NCI-H345 treated with DMSO at 0.1 percent for 48 hours (cell line): Measurements from ENCODE around the gene SDSL.

Experiments
- DNase-seq: peaks from one replicate; lab custom pipeline; 2025; ENCODE audit not compliant: unreplicated experiment; lab: John Stamatoyannopoulos, UW

Gene SDSL

DNA sequence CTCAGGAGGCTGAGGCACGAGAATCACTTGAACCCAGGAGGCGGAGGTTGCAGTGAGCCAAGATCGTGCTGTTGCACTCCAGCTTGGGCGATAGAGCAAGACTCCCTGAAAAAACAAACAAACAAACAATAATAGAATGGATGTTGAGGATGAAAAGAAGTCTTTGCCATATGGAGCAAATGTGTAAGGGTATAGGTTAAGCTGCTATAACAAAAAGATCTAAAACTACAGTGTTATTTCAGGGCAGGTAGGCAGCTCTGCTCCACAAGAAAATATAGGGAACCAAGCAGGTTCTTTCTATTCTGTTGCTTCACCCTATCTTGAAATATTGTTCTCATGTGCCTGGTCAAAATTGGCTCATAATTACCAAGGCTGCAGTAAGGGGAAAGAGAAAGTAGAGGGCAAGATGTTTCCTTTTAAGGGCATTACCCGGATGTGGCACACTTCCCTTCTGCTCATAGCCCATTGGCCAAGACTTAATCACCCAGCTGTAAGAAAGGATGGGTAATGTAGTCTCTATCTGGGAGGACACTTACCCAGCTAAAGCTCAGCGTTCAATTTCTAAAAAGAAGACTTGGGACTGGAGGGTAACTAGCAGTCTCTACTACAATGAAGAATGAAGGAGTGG is 23.5 kb downstream of the SDSL start:
- DNase-seq: no peak

DNA sequence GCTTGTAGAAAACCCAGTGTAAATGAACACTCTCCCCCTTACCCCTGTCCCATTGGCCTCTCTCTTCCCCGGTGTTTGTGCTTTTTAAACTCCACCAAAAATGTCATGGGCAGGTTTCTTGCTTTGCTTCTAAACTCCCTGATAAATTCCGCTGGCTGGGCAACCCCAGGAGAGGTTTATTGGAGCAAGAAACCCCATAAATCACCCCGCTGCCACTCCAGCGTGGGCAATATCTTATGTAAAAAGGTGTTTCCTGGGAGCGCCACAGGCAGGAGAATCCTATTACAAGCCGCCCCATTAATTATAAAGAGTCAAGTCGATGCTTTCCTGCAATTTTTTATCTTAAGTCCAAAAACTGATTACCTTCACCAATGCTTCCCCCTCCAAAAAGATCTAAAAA is 26.7 kb downstream of the SDSL start:
- DNase-seq: no peak

DNA sequence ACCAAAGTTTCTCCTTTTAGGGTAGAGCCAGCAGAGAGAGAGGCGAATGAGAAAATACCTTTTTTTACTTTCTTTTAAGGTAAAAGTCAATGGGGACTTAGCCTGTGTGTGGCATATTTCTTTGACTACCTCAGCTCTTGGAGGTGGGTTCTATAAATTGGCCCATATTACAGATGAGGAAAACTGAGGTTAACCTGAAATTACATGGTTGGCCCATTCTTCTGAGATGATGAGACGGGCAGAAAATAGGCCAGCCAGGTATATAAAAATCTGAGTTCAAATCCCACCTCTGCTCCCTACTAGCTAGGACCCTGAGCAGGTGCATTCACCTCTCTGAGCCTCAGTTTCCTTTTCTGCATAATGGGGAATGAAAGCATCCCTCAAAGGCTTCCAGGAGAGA is 27.1 kb downstream of the SDSL start:
- DNase-seq: no peak

DNA sequence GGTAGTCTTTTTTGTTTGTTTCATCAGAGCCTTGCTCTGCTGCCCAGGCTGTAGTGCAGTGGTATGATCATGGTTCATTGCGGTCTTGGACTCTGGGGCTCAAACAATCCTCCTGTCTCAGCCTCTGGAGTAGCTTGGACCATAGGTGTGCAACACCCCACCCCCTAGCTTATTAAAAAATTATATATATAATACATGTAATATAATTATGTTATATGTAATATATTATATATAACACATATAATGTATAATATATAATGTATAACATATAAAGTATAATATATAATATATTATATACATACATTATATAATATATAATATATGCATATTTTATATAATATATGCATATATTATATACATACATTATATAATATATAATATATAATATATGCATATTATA is 27.7 kb downstream of the SDSL start:
- no peak for DNase-seq

DNA sequence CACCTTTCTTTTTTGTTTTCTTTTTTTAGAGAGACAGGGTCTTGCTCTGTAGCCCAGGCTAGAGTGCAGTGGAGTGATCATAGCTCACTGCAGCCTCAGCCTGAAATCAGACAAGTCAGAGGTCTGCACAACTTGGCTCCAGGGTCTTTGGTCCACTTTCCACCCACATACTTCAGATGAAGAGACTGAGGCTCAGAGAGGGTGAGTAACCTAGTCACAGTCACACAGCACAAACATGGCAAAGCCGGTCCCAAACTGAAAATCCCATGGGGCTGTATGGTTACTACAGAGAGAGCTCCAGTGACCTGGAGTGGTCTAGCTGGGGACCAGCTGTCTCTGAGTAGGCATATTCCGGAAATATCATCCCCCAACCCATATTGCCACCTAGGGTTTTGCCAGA is 30.3 kb downstream of the SDSL start:
- DNase-seq: no peak

DNA sequence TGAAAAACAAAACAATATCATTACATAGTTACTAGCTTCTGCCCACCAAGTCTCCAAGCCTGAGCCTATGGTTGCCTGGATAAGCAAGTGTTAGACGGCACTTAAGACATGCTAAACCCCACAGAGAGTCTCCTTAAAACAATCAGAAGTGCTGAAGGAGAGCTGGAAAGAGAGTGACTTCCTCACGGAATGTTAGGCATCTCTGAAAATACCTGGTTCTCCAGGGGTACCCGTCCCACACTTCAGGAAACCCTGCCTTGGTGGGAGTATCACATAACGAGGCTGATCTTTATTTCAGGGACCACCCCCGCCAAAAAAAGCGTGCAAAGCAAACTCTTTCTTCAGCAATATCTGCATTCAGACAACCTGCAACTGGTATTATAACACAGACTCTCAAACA is 31.1 kb downstream of the SDSL start:
- no peak for DNase-seq

DNA sequence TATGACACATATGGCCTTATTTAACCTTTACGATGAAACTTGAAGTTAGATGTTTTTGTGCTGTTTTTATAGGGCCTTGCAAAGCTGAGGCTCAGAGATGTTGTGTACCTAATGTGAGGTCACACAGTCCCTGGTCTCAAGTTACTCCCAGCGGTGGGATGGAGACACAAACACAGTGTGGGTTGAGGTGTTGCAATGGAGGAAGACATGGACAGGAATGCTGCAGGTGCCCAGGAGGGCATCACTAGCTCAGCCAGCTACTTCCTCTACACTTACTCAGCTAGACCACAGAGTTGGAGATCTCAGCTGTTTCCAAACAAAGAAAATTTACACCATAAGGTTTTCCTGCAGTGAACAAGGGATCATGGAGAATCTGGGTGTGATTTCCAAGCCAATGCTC is 34.0 kb downstream of the SDSL start:
- DNase-seq: no peak

DNA sequence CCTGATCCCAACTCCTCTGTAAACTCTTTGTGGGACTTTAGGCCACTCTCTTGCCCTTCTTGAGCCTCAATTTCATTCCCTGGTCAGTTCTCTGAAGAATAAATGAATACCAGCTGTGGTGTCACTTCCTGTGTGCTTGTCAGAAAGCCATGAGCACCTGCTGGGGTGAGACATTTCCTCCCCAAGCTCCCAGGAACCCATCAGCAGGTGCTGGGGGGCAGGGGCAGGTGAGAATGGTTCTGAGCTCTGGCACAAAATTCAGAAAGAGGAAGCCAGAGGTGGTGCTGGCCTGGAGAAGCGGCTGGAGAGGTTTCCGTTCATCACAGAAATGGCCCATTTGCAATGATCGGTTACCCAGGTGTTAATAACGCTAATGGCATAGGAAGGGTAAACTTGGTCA is 34.6 kb downstream of the SDSL start:
- DNase-seq: no peak

DNA sequence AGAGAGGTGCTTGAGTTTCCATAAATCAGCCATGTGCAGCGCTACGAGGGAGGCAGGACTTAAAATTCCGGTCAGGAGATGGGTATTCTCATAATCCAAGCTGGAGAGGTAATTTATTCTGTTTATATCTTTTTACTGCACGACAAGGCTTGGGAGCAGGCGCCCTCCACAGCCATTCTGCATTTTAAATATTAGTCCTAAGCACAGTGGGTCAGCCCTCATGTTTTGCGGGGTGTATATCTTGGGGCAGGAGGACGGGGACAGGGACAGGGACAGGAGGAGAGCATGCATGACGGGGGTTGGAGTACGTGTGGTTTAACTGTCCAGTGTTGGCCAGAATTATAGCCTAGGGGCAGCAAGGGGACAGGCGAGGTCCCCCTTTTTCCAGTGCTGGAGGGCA is 35.0 kb downstream of the SDSL start:
- DNase-seq: no peak

DNA sequence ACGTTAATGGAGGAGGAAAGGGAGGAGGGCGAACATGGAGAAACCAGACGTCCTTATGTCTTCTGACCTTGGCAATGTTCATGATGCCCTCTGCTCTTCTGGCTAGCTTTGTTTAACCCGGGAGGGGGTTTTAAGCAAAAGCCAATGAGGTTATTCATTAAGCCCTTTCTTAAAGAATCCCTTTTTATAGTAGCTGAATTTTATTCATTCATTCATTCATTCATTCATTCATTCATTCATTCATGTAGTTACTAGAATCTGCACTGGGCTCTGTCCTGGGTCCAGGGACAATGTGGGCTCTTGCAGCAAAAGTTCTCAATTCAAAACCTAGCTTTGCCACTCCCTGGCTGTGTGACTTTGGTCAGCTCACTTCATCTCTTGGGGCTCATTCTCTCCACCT is 35.5 kb downstream of the SDSL start:
- no peak for DNase-seq

DNA sequence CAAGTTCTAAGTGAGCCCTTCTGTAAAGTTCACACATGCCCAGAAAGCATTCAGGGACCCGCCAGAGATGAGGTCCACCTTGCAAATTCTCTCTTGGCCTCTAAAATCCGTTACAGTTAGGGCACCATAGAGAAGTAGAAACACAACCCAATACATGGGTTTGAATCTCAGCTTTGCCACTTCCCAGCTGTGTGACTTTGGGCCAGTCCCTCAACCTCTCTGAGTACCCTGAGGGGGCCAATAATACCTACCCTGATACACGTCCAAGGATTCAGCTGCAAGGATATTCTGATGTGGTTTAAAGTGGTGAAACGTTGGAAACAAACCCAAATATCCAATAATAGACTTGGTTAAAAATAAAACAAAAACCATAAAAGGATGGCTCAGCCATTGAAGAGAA is 37.8 kb downstream of the SDSL start:
- no peak for DNase-seq

DNA sequence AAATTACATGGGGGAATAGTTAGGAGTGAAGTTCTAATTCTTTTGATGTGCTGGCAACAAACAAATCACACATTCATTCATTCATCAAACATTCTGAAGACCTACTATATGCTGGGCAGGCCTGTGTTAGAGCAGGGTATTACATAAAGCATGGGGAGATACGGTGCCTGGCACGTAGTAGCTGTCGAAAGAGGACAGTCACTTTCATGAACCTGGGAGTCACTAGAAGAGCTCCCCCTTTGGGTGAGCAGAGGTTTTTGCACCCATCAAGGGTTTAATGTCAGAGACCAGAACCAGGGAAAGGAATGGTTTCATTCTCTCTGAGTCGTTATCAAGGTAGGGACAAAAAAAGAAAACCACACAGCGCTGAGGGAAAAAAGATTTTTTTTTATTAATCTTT is 39.5 kb downstream of the SDSL start:
- DNase-seq: no peak

DNA sequence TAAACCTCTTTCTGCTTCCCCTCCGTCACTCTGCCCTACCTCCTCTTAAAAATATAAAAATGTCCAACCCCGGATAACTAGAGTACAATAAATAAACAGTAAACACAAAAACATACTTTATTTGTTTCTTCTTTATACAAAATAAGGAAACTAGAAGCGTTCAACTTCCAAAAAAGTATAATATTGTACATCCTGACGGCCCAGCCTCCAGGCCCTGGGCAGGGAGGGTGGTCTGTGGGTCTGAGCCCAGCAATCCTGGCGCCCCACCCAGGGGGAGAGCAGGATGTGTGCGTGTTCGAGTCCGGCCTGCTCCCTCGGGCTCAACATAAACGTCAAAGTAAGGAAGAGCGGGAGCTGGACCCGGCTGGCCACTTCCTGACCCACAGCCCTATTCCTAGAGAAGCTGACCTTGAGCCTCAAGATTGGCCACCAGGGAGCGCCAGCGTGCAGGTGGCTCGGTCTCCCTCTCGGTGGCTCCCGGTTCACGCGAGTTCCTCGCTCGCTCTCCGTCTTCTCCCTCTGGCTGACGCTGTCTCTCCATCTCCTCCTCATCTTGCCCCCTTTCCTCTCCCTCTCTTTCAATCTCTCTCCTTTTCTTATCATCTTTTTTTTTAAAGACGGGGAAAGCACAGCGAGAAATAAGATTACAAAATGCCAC is 40.1 kb downstream of the SDSL start:
- DNase-seq: peak; percentile 37

DNA sequence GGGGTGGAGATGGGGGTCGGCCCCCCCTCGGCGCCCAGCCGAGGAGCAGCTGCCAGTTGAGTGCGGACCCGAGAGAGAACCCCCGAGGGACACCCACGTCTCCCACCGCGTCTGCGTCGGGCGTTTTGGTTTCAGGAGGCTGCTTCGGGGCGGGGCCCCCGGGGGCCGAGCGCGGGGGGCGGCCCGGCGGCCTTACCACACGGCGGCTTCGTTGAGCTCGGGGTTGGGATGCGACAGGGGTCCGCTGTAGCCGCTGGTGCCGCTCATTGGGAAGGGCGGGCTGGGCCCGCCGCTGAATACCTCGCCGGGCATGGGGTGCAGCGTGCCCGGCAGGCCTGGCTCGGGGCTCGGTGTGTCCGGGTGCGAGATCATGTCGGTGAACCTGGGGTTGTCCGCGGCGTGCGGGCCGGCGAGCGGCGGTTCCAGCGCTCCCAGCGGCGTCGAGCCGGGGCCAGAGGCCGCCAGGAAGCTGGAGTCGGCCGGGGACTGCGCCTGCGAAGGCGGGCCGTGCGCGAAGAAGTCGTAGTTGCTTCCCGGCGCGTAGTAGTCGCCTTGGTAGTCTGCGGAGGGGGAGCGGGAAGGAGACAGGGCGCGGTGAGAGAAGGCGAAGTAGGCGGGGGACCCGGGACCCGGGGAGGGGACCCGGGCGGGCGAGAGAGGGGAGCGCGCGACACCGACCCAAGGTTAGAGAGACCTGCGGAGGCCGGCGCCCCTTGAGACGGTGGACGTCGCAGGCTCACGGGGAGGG is 41.0 kb downstream of the SDSL start:
- no peak for DNase-seq

DNA sequence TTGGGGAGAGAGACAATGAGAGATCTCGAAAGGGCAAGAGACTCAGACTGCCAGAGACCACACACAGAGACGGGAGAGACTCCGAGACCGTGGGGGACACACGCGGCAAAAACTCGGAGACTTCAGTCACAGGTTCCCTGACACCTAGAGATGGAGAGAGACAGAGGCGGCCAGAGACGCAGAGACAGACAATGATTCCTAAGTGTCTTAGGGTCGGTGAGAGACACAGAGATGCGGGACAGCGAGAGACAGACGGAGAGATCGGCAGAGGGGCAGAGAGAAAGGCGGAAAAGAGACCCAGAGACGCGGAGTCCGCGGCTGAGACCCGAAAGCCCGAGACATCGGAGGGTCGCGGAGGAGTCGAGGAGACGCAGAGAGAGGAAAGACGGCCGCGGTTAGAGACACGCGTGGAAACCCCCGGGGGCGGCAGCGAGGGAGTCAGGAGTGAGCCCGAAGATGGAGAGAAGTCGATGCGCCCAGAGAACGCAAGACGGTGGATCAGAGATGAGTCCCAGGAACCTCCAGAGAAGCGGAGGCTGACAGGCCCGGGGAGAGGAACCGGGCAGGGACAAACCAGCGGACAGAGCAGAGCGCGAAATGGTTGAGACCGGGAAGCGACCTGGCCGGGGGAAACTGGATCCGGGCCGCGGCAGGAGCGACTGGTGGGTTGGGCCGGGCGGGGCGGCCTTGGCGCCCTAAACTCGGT is 41.7 kb downstream of the SDSL start:
- no peak for DNase-seq

DNA sequence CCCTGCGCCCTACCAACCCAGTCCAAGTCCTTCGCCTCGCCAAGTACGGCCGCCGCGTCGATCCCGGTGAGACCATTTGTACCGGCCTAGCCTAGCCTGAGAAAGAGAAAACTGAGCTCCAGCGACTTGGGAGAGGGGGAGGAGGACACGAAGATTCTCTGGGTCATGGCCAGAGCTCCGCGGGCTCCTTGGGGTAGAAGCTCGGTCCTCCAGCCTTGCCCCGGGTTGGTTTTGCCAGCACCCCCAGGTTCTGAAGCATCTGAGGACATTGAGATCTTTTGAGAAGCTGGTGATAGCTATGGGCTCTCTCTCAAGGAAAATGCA is 42.2 kb downstream of the SDSL start:
- no peak for DNase-seq

DNA sequence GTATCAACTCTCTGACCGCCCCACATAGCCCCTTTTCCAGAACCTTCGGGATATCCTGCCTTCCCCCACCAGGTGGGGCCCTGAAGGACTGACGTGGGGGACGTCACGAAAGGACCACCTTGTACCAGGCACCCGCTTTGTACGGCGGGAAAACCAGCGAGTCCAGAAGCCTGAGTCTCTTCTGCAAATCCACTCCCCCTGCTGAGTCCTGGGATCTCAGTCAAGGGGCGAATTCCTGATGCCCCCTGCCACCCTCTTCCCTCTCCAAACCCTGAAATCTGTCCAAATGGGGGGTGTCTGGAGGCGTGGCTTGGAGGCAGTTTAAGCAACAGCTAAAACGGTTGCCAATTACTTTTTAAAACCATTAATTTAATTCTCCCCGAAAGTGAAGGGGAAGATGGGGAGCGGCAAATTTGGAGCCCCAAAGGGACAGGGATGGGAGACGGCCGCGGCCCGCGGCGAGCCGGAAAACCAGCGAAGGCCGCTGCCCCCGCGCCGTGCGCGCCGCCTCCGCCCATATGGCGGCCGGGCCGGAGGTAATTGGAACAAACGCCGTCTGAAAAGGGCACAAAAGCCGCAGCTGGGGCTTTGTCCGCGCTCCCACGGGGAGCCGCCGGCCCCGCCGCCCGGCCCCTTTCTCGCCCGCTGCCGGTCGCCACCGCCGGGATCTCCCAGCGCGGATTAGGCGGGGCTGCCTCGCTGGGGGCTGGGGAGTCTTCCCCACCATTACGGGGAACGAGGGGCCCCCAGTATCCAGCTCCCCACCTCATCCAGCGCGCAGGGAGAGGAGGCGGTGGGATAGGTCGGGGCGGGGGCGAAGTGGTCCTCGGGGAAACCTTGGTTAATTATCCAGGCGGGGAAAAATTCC is 42.9 kb downstream of the SDSL start:
- no peak for DNase-seq

DNA sequence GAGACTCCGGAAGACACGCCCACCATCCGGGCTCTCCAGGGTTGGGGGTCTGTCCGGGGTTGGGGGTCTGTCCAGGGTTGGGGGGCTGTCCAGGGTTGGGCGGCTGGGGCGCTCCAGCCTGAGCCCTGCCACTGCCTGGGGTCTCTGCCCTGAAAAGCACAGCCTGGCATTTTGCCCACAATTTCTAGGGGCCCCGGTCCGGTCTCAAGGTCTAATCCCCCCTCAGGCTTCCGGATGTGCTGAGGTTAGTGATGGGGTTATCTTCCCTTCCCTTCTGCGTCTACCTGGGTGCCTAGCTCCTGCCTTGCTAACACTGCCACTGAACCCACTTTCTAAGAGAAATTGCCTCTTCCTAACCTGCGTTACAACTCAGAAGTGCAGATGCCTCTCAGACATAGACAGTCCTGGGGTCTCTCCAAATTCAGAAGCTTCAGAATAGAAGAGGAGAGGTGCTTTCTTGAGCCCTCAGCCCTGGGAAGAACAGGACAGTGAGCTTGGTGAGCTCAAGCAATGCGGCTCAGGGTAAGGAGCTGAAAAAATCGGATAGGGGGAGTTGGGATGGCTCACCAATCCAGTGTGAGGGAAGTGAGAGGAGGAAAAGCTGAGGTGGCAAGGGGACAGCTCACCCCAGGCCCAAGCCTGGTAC is 43.8 kb downstream of the SDSL start:
- DNase-seq: no peak

DNA sequence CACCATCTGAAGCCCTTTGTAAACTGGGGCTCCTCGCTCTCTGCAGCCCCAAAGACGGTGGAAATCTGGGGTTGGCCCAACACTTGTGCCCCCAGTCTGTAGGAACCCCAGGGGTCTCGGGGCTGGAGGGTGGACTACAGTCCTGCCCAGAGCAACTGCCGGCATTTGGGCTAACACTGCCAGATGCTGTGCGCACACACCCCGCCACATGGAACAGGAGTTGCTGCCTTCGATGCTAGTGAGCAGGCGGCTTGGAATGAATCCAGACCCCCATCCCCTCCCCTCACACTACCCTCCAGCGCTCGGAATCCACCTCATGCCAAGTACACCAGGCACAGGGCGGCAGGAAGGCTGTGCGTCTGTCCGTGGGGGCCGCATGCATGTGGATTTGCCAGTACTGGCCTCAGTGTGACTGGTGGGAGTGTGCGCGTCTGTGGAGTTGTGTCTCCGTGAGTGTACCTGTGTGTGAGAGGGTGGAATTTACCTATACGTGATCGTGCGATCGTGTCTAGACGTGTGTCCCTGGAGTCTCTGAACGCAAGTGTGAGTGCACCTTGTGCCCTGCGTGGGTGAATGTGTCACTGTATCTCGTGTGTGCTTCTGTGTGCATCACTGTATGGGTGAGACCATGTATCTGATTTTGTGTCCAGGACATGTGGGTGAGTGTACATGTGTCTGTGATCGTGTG is 44.4 kb downstream of the SDSL start:
- DNase-seq: no peak

DNA sequence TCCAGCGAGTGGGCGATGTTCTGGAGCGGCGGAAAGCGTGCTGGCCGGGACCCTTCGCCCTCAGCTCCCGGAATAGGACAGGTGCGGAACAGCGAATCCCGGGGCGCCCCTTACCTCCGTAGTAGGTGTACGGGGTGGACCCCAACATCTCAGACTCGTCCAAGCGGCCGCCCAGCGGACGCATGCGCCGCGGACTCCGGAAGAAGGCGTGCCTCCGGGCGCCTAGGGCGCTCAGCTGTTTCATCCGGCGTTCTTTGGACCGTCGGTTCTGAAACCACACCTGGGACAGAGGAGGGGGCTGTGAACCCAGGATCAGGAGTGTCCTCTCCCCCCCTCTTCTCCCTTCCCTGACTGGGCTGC is 44.9 kb downstream of the SDSL start:
- no peak for DNase-seq
